Esophagus squamous epithelium (tissue), 5 donors: ENCODE results near the gene SERTAD3. TPM values are rescaled to one million over a fixed set of nuclear protein-coding genes. Genes with fewer than 3 reads are reported as not detected.

Experiments used
- DNase-seq: peaks from one replicate; lab custom pipeline; 2025; lab: John Stamatoyannopoulos, UW
- H3K27ac ChIP-seq, 4 donors: fragments of 200-600 bp; sonication (generic); one replicate each; pipeline ENCODE4 v1.5.1; 2016 to 2019; ENCODE audit warnings: mild to moderate bottlenecking in 1 of 4
- H3K27me3 ChIP-seq, 4 donors: fragments of 200-600 bp; sonication (generic); 1 replicate in 3 of 4; 2 replicates in 1 of 4; pipeline versions ENCODE4 v1.5.1 to v1.6.0; 2017 to 2021; ENCODE audit warnings: antibody characterized with exemption in 1 of 4
- H3K36me3 ChIP-seq, 3 donors: fragments of 200-600 bp; sonication (generic); one replicate each; pipeline ENCODE4 v1.5.1; 2016 to 2019
- H3K4me1 ChIP-seq, 3 donors: fragments of 200-600 bp; sonication (generic); one replicate each; pipeline ENCODE4 v1.5.1; 2017 to 2019
- H3K4me3 ChIP-seq, 4 donors: fragments of 200-600 bp; sonication (generic); 1 replicate in 3 of 4; 2 replicates in 1 of 4; pipeline ENCODE4 v1.5.1; 2016 to 2019; ENCODE audit warnings: mild to moderate bottlenecking in 2 of 4, moderate library complexity in 1 of 4
- H3K9me3 ChIP-seq, 3 donors: fragments of 200-600 bp; sonication (generic); one replicate each; pipeline ENCODE4 v1.5.1; 2016 to 2019
- CTCF ChIP-seq, 6 experiments: fragments of 450-650 bp in 4 of 6; fragments of 200-600 bp in 2 of 6; sonication (generic) in 2 of 6; IDR thresholded peaks; one replicate each; pipeline ENCODE4 v1.5.1; 2016 to 2019; ENCODE audit warnings: antibody characterized with exemption in 6 of 6, mild to moderate bottlenecking in 4 of 6, moderate library complexity in 4 of 6
- POLR2A ChIP-seq, 4 donors: fragments of 450-650 bp; IDR thresholded peaks; one replicate each; pipeline ENCODE4 v1.6.1; 2017; ENCODE audit warnings: antibody characterized with exemption in 4 of 4, mild to moderate bottlenecking in 4 of 4, moderate library complexity in 3 of 4
- WGBS, 2 donors: methylation state at CpG; one replicate each; pipeline ENCODE4 v1.1.5; 2018; 5-methylcytosine and 5-hydroxymethylcytosine counted together
- intact Hi-C: fragments of 100-400 bp; cut with DNase I; formaldehyde crosslinking; loops from one replicate; pipeline ENCODE4 v1.15.0; 2022
- total RNA-seq, 4 donors: library from RNA; depleted of rRNA; stranded (reverse); fragments of >200 nt; gene quantifications; one replicate each; pipeline ENCODE4 v1.1.0, GENCODE V29; 2016
- donor health status: DM: yes; HTN: yes; CAD: no.

SERTAD3 gene
- total RNA-seq, 4 donors from 2014 or later, result 8.9 to 17.4 (median 12.0) TPM

GRCh38 chr19:40400559-40400958, 43.6 kb downstream of the SERTAD3 start:
- 54 to 57% methylated on average over 2 to 3 of the region's 3 CpGs for WGBS, 2 donors

DNA sequence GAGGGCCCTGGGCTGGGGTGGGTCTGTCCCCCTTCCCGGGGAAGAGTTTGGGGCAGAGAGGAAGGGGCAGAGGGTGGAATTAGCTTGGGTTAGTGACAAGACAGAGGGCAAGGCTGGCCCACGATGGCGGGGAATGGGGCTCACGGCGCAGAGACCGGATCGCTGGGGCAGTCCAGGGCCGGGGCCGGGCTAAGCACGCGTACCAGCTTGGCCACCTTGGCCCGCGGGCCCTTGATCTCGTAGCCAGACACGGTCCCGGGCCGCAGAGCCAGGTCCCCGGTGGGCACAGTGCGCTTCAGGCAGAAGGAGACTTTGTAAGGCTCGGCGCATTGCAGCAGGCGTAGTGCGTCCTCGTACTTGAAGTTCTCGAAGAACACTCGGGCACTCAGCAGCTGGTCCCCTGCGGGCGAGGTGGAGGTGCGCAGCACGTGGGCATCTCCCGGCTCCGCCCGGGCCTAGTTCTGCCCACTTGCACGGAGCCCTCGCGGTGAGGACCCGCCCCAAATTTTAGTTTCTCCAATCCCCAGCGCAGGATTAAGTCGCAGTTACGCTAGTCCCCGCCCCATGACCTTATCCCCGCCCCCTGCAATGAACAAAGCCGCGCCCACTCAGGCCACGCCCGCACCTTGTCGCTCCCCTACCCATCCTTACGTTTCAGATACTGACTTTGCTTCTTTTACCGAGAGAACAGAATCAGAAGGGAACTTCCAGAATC, 45.6 kb downstream of the SERTAD3 start:
- H3K27me3 ChIP-seq, result no peaks in the 10 kb centered on the region
- peaks cover 0 to 22% (median 3%) of the 10 kb centered on the region in 3 donors for H3K4me1 ChIP-seq
- intact Hi-C loops, result no loop called here
- no peak for DNase-seq
- no peaks in the 10 kb centered on the region for H3K9me3 ChIP-seq
- peaks cover 0 to 7% (median 0%) of the 10 kb centered on the region in 3 donors for H3K36me3 ChIP-seq
- H3K4me3 ChIP-seq, result peak overlapping the region in 2 of 4 donors; percentile 5 to 34
- WGBS, 2 donors, result 57 to 61% methylated on average over 27 to 39 of the region's 49 CpGs
- no peak overlapping the region for H3K27ac ChIP-seq
- TF ChIP-seq CTCF (IDR thresholded peaks at IDR 0.05) (no peak), POLR2A (IDR thresholded peaks at IDR 0.05) (no peak)

More at GRCh38 chr19:40400559-40400958, 43.6 kb downstream of the SERTAD3 start:
- Histone ChIP-seq H3K9me3 (no peaks in the 10 kb centered on the region), H3K36me3 (peaks cover 0 to 7% (median 0%) of the 10 kb centered on the region in 3 donors), H3K27me3 (no peaks in the 10 kb centered on the region), H3K4me3 (no peak overlapping the region), H3K4me1 (peaks cover 0 to 32% (median 12%) of the 10 kb centered on the region in 3 donors), H3K27ac (no peak overlapping the region)
- TF ChIP-seq CTCF (IDR thresholded peaks at IDR 0.05) (no peak), POLR2A (IDR thresholded peaks at IDR 0.05) (no peak)
- no peak for DNase-seq
- intact Hi-C loops, result no loop called here

DNA sequence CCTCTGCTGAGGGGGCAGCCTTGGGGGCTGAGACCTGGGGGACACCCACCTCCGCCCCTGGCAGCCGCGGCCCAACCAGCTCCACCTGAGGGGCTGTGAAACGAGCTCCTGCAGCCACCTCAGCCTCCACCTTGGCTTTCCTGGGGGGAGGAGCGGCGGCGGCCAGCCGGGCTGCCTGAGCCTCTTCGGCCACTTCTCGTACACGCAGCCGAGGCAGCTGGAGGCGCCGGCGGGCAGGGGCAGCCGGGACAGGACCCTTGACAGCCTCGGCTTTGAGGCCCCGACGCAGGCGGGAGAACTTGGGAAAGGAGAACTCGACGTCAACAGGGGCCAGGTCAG, 46.6 kb downstream of the SERTAD3 start:
- peaks cover 0 to 7% (median 0%) of the 10 kb centered on the region in 3 donors for H3K36me3 ChIP-seq
- DNase-seq, result no peak
- WGBS, 2 donors, result no CpG with 5 or more reads among the region's 22 CpGs
- peaks cover 7 to 22% (median 10%) of the 10 kb centered on the region in 3 donors for H3K4me1 ChIP-seq
- intact Hi-C loops, result no loop called here
- no peaks in the 10 kb centered on the region for H3K9me3 ChIP-seq
- no peak overlapping the region for H3K27ac ChIP-seq
- TF ChIP-seq CTCF (IDR thresholded peaks at IDR 0.05) (no peak), POLR2A (IDR thresholded peaks at IDR 0.05) (no peak)
- no peak overlapping the region for H3K4me3 ChIP-seq
- H3K27me3 ChIP-seq, result no peaks in the 10 kb centered on the region

DNA sequence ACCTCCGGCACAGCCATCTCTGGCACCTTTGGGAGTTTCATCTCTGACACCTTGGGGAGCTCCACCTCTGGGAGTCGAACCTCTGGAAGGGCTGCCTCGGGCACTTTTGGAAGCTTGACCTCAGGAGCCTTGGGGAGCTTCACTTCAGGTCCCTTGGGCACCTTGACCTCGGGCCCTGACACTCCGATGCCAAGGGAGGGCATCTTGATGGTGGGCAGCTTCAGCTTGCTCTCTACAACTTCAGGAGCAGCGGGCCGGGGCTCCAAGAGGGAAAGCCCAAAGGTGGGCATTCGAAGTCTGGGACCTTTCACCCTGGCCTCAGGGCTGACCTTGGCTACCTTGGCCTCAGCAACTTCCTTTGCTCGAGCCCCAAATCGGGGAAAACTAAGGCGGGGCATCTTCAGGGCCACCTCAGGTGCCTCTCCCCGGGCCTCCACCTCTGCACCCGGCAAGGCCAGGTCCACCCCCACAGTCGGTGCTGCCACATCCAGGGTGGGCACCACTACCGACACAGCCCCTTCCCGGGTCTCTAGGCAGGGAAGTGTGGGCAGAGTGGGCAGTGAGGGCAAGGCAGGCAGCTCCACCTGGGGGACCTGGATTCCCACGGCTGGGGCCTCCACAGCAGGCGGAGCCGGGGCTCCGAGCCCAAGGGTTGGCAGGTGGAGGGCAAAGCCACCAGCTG, 47.1 kb downstream of the SERTAD3 start:
- intact Hi-C loops, result no loop called here
- Histone ChIP-seq H3K9me3 (no peaks in the 10 kb centered on the region), H3K27ac (no peak overlapping the region), H3K4me1 (peaks cover 7 to 26% (median 10%) of the 10 kb centered on the region in 3 donors), H3K27me3 (no peaks in the 10 kb centered on the region), H3K4me3 (no peak overlapping the region), H3K36me3 (peaks cover 0 to 7% (median 0%) of the 10 kb centered on the region in 3 donors)
- no peak for TF ChIP-seq POLR2A (IDR thresholded peaks at IDR 0.05)
- TF ChIP-seq CTCF (IDR thresholded peaks at IDR 0.05), result no peak
- no peak for DNase-seq
- WGBS, 2 donors, result 67 to 92% methylated on average over 4 to 5 of the region's 20 CpGs

DNA sequence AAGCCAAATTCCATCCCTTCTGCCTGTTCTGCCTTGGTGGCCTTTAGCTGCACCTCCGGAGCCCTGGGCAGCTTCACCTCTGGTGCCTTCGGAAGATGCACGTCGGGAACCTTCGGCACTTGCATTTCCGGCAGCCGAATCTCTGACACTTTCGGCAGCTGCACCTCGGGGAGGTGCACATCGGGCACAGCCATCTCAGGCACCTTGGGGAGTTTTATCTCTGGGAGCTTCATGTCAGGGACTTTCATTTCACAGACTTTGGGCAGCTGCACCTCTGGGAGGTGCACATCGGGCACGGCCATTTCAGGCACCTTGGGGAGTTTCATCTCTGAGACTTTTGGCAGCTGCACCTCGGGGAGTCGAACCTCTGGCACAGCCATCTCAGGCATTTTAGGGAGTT, 48.2 kb downstream of the SERTAD3 start:
- no peak for DNase-seq
- Histone ChIP-seq H3K4me1 (peaks cover 7 to 27% (median 10%) of the 10 kb centered on the region in 3 donors), H3K27me3 (no peaks in the 10 kb centered on the region), H3K27ac (no peak overlapping the region), H3K36me3 (peaks cover 0 to 7% (median 0%) of the 10 kb centered on the region in 3 donors), H3K4me3 (no peak overlapping the region), H3K9me3 (no peaks in the 10 kb centered on the region)
- WGBS, 2 donors, result 47 to 81% methylated on average over 2 to 9 of the region's 14 CpGs
- intact Hi-C loops, result no loop called here
- TF ChIP-seq CTCF (IDR thresholded peaks at IDR 0.05) (no peak), POLR2A (IDR thresholded peaks at IDR 0.05) (no peak)
